Spleen (tissue), 11 donors: ENCODE measurements around the gene ABTB1. TPM values are rescaled to one million over a fixed set of nuclear protein-coding genes. Genes with fewer than 3 reads are reported as not detected.

Source experiments
- DNase-seq: peaks from one replicate; pipeline ENCODE4 v3.0.0-alpha.2; 2020
- H3K27ac ChIP-seq, 8 donors: fragments of 200-600 bp; sonication (generic) in 7 of 8; 1 replicate in 4 of 8; 2 replicates in 4 of 8; pipeline versions ENCODE4 v1.5.0 to v1.8.0; 2016 to 2021; ENCODE audit warnings: inconsistent platforms in 4 of 8, mild to moderate bottlenecking in 4 of 8, moderate library complexity in 1 of 8
- H3K27me3 ChIP-seq, 7 donors: fragments of 200-600 bp; sonication (generic) in 6 of 7; replicated peaks in 1 of 7; 1 replicate in 4 of 7; 2 replicates in 3 of 7; pipeline versions ENCODE4 v1.5.0 to v1.8.0; 2016 to 2021; ENCODE audit warnings: inconsistent platforms in 3 of 7, mild to moderate bottlenecking in 1 of 7
- H3K36me3 ChIP-seq, 6 donors: fragments of 200-600 bp; sonication (generic) in 5 of 6; 1 replicate in 4 of 6; 2 replicates in 2 of 6; pipeline versions ENCODE4 v1.5.0 to v1.8.0; 2016 to 2021; ENCODE audit warnings: inconsistent platforms in 2 of 6
- H3K4me1 ChIP-seq, 6 donors: fragments of 200-600 bp; sonication (generic) in 5 of 6; 1 replicate in 3 of 6; 2 replicates in 3 of 6; pipeline versions ENCODE4 v1.5.0 to v1.8.0; 2016 to 2021; ENCODE audit warnings: inconsistent platforms in 3 of 6
- H3K4me3 ChIP-seq, 8 donors: fragments of 200-600 bp; sonication (generic) in 7 of 8; 1 replicate in 4 of 8; 2 replicates in 4 of 8; pipeline versions ENCODE4 v1.5.0 to v1.8.0; 2016 to 2021; ENCODE audit warnings: inconsistent platforms in 4 of 8, mild to moderate bottlenecking in 4 of 8, moderate library complexity in 2 of 8
- H3K9me3 ChIP-seq, 8 donors: fragments of 200-600 bp; sonication (generic) in 7 of 8; 1 replicate in 4 of 8; 2 replicates in 4 of 8; pipeline versions ENCODE4 v1.5.0 to v1.8.0; 2016 to 2021; ENCODE audit warnings: inconsistent platforms in 4 of 8
- POLR2A ChIP-seq, 3 donors: fragments of 450-650 bp; IDR thresholded peaks; one replicate each; pipeline ENCODE4 v1.5.1; 2017; ENCODE audit warnings: antibody characterized with exemption in 3 of 3, mild to moderate bottlenecking in 1 of 3
- POLR2AphosphoS5 ChIP-seq, 3 donors: sonication (generic); formaldehyde crosslinking; IDR thresholded peaks; one replicate each; pipeline ENCODE4 v1.5.1; 2017; ENCODE audit warnings: antibody characterized with exemption in 3 of 3
- WGBS, 5 donors: extraction: QIAGEN DNeasy Blood & Tissue Kit in 3 of 5; methylation state at CpG; one replicate each; pipeline versions ENCODE4 v1.1.5 to v1.1.7; 2013 to 2018; 5-methylcytosine and 5-hydroxymethylcytosine counted together
- intact Hi-C: fragments of 100-400 bp; cut with DNase I; formaldehyde crosslinking; loops from one replicate; pipeline ENCODE4 v1.15.0; 2023; ENCODE audit warnings: low total_unique reads
- polyA plus RNA-seq, 3 donors: library from polyadenylated mRNA; stranded (reverse); fragments of 200-250 nt; gene quantifications; one replicate each; pipeline ENCODE4 v1.2.1, GENCODE V29; 2013
- total RNA-seq, 7 donors: library from RNA; depleted of rRNA in 3 of 7; stranded (reverse); fragments of >200 nt in 3 of 7; fragmentation: NEBNext Ultra II Directional in 4 of 7; extraction: Animal tissue kit (Norgen Biotek cat#: 25700) in 4 of 7; gene quantifications; one replicate each; pipeline versions ENCODE4 v1.1.0 to v1.2.1, GENCODE V29; 2016 to 2021
- TF ChIP-seq, protein P1 (sequence below), 11 experiments: fragments of 200-600 bp in 7 of 11; fragments of 450-650 bp in 4 of 11; sonication (generic) in 4 of 11; IDR thresholded peaks in 8 of 11; conservative IDR thresholded peaks in 3 of 11; 1 replicate in 7 of 11; 2 replicates in 4 of 11; pipeline versions ENCODE4 v1.4.0 to v1.8.0; 2016 to 2021; ENCODE audit warnings: antibody characterized with exemption in 11 of 11, inconsistent platforms in 4 of 11, mild to moderate bottlenecking in 1 of 11
- donor health status: healthy with polysubstance abuse.
- donor health status: DM: no; HTN: no; CAD: no; lungs with moderate emphysema.
- donor health status: DM: no; HTN: no; CAD: no.
- donor health status: Bipolar disorder and iron deficiency.
- donor health status: healthy.
- donor health status: DM: no; HTN: no; CAD: no.
- donor health status: DM: yes; HTN: yes; CAD: no.

Gene ABTB1
- total and polyA plus RNA-seq, 10 donors: 57.9 to 172 (median 145) TPM

DNA sequence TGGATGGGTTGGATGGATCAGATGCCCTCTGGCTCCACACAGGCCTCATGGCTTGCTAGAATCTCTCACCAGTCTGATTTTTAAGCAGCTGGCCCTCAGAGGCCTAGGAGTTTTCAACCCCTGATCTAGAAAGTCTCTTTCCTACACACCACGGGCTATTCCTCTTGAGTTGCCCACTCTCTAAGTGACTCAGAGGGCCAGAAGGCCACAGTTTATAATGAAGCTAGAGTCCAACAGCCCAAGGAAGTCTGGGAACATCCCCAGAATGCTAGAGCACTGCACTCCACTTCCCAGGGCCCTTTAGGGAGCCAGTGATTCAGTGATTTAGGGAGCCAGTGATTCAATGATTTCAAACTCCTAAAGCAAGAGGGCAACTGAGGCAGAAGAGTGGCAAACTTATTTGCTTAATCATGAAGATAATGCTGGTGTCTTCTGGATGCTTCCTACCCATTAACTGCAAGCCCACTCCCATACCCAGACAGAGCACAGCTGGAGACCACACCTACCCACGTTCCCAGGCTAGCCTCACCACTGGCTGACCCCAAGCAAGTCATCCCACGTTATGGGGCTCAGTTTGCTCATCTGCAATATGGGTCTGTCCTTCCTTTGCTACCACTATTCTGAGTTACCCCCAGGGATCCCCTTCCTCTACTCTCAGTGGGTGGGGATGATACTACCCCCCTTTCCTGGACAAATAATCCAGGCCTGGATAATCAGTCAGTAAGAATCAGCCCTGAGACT, 36.7 kb downstream of the ABTB1 start:
- no peak overlapping the region for H3K4me3 ChIP-seq
- H3K4me1 ChIP-seq: peaks cover 0 to 84% (median 52%) of the 10 kb centered on the region in 6 donors
- DNase-seq: no peak
- peak overlapping the region; percentile 1 to 90 (median 73) for H3K27ac ChIP-seq
- H3K9me3 ChIP-seq: no peaks in the 10 kb centered on the region
- TF ChIP-seq, protein P1, sequence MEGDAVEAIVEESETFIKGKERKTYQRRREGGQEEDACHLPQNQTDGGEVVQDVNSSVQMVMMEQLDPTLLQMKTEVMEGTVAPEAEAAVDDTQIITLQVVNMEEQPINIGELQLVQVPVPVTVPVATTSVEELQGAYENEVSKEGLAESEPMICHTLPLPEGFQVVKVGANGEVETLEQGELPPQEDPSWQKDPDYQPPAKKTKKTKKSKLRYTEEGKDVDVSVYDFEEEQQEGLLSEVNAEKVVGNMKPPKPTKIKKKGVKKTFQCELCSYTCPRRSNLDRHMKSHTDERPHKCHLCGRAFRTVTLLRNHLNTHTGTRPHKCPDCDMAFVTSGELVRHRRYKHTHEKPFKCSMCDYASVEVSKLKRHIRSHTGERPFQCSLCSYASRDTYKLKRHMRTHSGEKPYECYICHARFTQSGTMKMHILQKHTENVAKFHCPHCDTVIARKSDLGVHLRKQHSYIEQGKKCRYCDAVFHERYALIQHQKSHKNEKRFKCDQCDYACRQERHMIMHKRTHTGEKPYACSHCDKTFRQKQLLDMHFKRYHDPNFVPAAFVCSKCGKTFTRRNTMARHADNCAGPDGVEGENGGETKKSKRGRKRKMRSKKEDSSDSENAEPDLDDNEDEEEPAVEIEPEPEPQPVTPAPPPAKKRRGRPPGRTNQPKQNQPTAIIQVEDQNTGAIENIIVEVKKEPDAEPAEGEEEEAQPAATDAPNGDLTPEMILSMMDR (IDR thresholded peaks at IDR 0.05 in 8 of 11, conservative IDR thresholded peaks at IDR 0.05 in 3 of 11): no peak
- TF ChIP-seq POLR2A (IDR thresholded peaks at IDR 0.05) (no peak), POLR2AphosphoS5 (IDR thresholded peaks at IDR 0.05) (no peak)
- H3K27me3 ChIP-seq: no peaks in the 10 kb centered on the region
- intact Hi-C loops: no loop called here
- H3K36me3 ChIP-seq: peaks cover 0 to 18% (median 0%) of the 10 kb centered on the region in 6 donors
- WGBS, 5 donors: 58 to 79% (median 71%) methylated on average over 3 of the region's 3 CpGs

DNA sequence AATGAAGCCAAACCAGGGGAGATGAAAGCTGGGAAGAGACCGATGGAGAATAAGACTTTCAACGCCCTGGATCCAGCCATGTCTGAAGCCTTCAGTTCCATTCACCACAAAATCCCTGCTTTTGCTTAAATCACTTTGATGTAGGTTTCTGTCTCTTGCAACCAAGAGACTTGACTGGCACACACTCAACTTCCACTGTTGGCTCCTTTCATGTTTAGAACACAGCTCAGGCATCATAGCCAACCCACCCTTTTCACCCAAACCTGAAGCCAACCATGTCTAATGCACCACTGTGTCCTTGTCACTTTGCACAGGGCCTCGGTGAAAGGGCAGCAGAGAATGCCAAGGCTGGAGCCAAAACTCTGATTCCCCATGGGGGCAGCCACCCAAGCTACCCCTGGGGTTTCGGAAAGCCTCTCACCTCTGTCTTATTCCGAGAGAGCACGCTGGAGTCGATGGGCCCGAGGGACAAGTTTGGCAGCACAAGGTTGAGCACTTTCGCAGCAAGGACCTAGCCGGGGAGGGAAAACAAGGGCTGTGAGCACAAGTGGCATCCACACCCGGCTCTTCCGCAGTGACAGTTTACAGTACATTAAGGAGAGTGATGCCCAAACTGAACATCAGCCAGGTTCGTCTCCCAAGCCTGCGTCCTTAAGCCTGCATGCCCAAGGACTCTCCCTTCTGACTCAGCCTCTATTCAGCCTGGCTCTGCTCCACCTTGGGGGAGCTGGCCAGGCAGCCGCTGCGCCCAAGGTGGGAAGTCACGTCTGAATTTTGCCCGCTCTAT, 37.6 kb downstream of the ABTB1 start:
- peaks cover 0 to 15% (median 0%) of the 10 kb centered on the region in 6 donors for H3K36me3 ChIP-seq
- H3K27me3 ChIP-seq: no peaks in the 10 kb centered on the region
- 65 to 91% (median 84%) methylated on average over 14 to 18 of the region's 18 CpGs for WGBS, 5 donors
- no peaks in the 10 kb centered on the region for H3K9me3 ChIP-seq
- intact Hi-C loops: no loop called here
- peaks cover 3 to 93% (median 57%) of the 10 kb centered on the region in 6 donors for H3K4me1 ChIP-seq
- peak overlapping the region in 7 of 8 donors; percentile 48 to 90 (median 76) for H3K27ac ChIP-seq
- TF ChIP-seq POLR2AphosphoS5 (IDR thresholded peaks at IDR 0.05): peak in 2 of 3 donors; percentile 9 to 71
- no peak for TF ChIP-seq POLR2A (IDR thresholded peaks at IDR 0.05)
- TF ChIP-seq, protein P1 (IDR thresholded peaks at IDR 0.05 in 8 of 11, conservative IDR thresholded peaks at IDR 0.05 in 3 of 11): no peak
- DNase-seq: peak; percentile 61
- no peak overlapping the region for H3K4me3 ChIP-seq

DNA sequence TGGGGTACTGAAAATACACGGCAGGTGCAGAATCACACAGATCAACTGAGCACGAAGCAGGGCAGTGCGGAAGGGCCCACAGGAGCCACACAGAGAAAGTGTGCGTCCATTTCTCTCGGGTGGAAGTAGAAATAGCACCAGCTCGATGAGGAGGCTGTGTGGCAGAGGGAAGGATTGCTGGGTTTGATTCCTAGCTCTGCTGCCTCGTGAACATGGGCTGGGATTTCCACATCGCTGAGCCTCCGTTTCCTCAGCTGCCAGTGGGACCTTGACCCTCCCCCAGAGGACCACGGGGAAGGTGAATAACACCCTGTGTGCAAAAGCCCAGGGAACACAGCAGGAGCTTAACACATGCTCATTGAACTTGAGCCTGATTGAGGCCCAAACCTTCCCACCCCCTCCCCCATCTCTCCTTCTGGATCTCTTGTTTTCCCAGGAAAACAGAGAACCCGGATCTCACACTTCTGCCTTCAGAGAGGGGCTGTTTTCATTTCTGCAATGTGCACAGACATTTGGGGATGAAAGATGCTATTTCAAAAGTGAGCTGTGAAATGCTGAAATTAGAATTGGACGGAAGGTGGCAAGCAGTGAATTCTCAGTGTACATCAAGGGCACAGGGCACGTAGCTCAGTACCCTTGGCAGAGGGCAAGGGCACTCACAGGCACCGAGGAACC, 38.4 kb downstream of the ABTB1 start:
- Histone ChIP-seq H3K27ac (peak overlapping the region in 7 of 8 donors; percentile 15 to 90 (median 76)), H3K27me3 (no peaks in the 10 kb centered on the region), H3K36me3 (peaks cover 0 to 15% (median 0%) of the 10 kb centered on the region in 6 donors), H3K9me3 (no peaks in the 10 kb centered on the region), H3K4me1 (peaks cover 3 to 98% (median 57%) of the 10 kb centered on the region in 6 donors), H3K4me3 (no peak overlapping the region)
- 66 to 79% (median 70%) methylated on average over 9 to 14 of the region's 14 CpGs for WGBS, 5 donors
- intact Hi-C loops: no loop called here
- TF ChIP-seq POLR2A (IDR thresholded peaks at IDR 0.05): no peak
- no peak for TF ChIP-seq POLR2AphosphoS5 (IDR thresholded peaks at IDR 0.05)
- TF ChIP-seq, protein P1 (IDR thresholded peaks at IDR 0.05 in 8 of 11, conservative IDR thresholded peaks at IDR 0.05 in 3 of 11): no peak
- peak; percentile 68 for DNase-seq
